ENCODE data around the gene GGN. TPM values are rescaled to one million over a fixed set of nuclear protein-coding genes. Genes with fewer than 3 reads are reported as not detected.
A peak's percentile ranks its signal among the peaks of the same experiment; 100 is the strongest.

GGN gene
- total RNA-seq, 1 experiment from 2014 or later: 0.47 TPM

DNA sequence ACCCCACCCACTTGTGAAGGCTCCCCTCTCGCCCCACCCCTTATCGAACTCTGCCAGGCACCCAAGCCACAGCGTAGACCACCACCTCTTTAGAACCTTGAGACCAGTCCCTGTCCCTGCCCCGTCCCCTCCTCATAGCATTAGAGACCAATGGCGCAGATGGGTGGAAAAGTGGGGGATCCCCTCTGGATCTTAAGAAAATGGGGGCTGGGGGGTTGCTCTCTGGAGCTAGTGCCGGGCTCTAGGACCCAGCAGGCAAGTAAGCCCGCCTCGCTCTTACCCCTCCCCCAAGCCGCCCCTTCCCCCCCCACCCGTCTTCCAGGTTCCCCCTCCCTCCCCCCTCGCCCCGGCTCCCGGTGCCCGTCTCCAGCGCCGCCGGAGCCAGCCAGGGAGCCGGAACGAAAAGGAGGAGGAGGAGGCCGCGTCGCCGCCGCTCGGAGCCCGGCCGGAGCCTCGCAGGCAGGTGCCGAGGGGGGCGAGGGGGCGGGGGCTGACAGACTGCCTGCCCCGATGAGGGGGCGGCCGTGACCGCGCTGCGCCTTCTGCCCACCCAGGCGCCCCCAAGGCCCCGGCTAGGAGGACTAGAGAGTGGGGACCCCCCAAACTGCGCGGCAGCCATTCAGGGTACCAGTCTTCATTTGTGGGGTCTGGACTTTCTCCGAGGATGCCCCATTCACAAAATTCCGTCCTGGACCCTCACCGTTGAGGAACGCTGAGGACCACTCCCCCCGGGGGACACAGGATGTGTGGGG lies 691 bp upstream of the GGN start, which contains the start of gene SPRED3:
SPRED3 (plus strand) TSS at position 349 of the 752 bp plus-strand sequence. CDS start 1,606 bp downstream, outside the sequence.
- DNase-seq (ENCODE audit: low read depth, low spot score) (no peak), ATAC-seq (peak; percentile 27)
- POLR2A ChIA-PET: interaction anchor here (0.6 to 2.3 kb wide), 7 partner anchors 11 to 1797 kb away, joined by 3 to 44 read pairs (median 6); partner anchors contain the start of genes CATSPERG, FAM98C, PSMD8 and SPINT2
- peak; percentile 17 for TF ChIP-seq YY1 (IDR thresholded peaks at IDR 0.05; ENCODE audit: extremely low read depth, insufficient replicate concordance, low read depth, low read length)
- TF ChIP-seq, protein P1, sequence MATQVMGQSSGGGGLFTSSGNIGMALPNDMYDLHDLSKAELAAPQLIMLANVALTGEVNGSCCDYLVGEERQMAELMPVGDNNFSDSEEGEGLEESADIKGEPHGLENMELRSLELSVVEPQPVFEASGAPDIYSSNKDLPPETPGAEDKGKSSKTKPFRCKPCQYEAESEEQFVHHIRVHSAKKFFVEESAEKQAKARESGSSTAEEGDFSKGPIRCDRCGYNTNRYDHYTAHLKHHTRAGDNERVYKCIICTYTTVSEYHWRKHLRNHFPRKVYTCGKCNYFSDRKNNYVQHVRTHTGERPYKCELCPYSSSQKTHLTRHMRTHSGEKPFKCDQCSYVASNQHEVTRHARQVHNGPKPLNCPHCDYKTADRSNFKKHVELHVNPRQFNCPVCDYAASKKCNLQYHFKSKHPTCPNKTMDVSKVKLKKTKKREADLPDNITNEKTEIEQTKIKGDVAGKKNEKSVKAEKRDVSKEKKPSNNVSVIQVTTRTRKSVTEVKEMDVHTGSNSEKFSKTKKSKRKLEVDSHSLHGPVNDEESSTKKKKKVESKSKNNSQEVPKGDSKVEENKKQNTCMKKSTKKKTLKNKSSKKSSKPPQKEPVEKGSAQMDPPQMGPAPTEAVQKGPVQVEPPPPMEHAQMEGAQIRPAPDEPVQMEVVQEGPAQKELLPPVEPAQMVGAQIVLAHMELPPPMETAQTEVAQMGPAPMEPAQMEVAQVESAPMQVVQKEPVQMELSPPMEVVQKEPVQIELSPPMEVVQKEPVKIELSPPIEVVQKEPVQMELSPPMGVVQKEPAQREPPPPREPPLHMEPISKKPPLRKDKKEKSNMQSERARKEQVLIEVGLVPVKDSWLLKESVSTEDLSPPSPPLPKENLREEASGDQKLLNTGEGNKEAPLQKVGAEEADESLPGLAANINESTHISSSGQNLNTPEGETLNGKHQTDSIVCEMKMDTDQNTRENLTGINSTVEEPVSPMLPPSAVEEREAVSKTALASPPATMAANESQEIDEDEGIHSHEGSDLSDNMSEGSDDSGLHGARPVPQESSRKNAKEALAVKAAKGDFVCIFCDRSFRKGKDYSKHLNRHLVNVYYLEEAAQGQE (IDR thresholded peaks at IDR 0.05; ENCODE audit: low read depth): no peak
- Histone ChIP-seq H3K27me3 (ENCODE audit: insufficient read depth, low read length) (no peaks in the 10 kb centered on the region), H3K27ac (ENCODE audit: low read depth, low read length) (peak within 1 kb of the TSS; percentile 63), H4K20me1 (ENCODE audit: insufficient read depth) (no peaks in the 10 kb centered on the region), H2AFZ (ENCODE audit: low read depth, low read length, poor library complexity, severe bottlenecking) (no peak within 1 kb of the TSS), H3K9me2 (ENCODE audit: insufficient read depth) (no peaks in the 10 kb centered on the region), H3K4me2 (ENCODE audit: low read length) (peak within 1 kb of the TSS; percentile 93), H3K79me2 (ENCODE audit: insufficient read depth, low read length) (peaks cover 5% of the 10 kb centered on the region; the same call in 1 of the 2 replicates), H3K9ac (ENCODE audit: low read length) (peak within 1 kb of the TSS; percentile 58), H3K4me3 (replicated peaks in 1 of 2; ENCODE audit: low read depth in 1 of 2, low read length in 2 of 2) (peak within 1 kb of the TSS; percentile 64 to 68), H3K36me3 (ENCODE audit: control insufficient read depth in 1 of 2, insufficient read depth in 2 of 2, low read length in 2 of 2) (peaks cover 3 to 5% of the 10 kb centered on the region in 2 experiments; a peak in 1 of 4 replicates), H3K4me1 (ENCODE audit: control insufficient read depth in 1 of 2, insufficient read depth in 2 of 2, low read length in 2 of 2) (peaks cover 11 to 52% of the 10 kb centered on the region in 2 experiments), H3K9me3 (ENCODE audit: control insufficient read depth in 1 of 2, insufficient read depth in 1 of 2, low read depth in 1 of 2, low read length in 2 of 2) (no peaks in the 10 kb centered on the region)
- no TSS peak for BruUV-seq (replicated peaks)
- CTCF ChIA-PET: interaction anchor here (0.7 to 4.0 kb wide), 7 partner anchors 14 to 542 kb away, joined by 3 to 49 read pairs (median 5); partner anchors contain the start of genes CATSPERG, FAM98C, MRPS12 and PSMD8
- intact Hi-C loops (cut with micrococcal nuclease): no loop called here
- RAD21 ChIA-PET (ENCODE audit: low non-redundant PET in 1 of 2, low total read pairs in 2 of 2, uncharacterized antibody in 2 of 2, unreplicated experiment in 2 of 2): interaction anchor here (0.9 to 3.2 kb wide), 5 partner anchors 14 to 145 kb away, joined by 3 to 11 read pairs (median 5); partner anchors contain the start of genes FAM98C (in 2 of the 2), PSMD8 (in 1 of the 2) and SPINT2 (in 1 of the 2)

Data from HCT116 (cell line).